H1 (cell line): ENCODE results near the gene AFAP1L1. TPM values are rescaled to one million over a fixed set of nuclear protein-coding genes. Genes with fewer than 3 reads are reported as not detected.

Source experiments
- CTCF ChIA-PET: fragments of 300-600 bp; sonication (Branson Sonifier 250); formaldehyde crosslinking; loops from one replicate; lab custom pipeline; 2021; ENCODE audit not compliant: partially characterized antibody; lab: Charles Lee
- POLR2A ChIA-PET: fragments of 300-600 bp; sonication (Branson Sonifier 250); formaldehyde crosslinking; loops from one replicate; lab custom pipeline; 2021; ENCODE audit warnings: inconsistent platforms; ENCODE audit not compliant: partially characterized antibody; lab: Charles Lee
- DNase-seq, 2 experiments: peaks; one replicate each; pipeline versions ENCODE4 v3.0.0 to v3.0.0-alpha.2; 2010 to 2022; ENCODE audit warnings: low spot score in 2 of 2, low read depth in 1 of 2, mixed read lengths in 1 of 2
- FAIRE-seq: peaks from 2 replicates; lab custom pipeline; 2011; peaks lifted over from hg19 to GRCh38; lab: Jason Lieb, UNC
- H2AFZ ChIP-seq: 2 replicates; pipeline ENCODE4 v1.8.1; 2012; ENCODE audit warnings: low read length, inconsistent platforms
- H2AK5ac ChIP-seq: 2 replicates; pipeline ENCODE4 v1.6.1; 2013; ENCODE audit warnings: low read depth, low read length
- H2BK120ac ChIP-seq: replicated peaks from 2 replicates; pipeline ENCODE3; 2013; ENCODE audit warnings: low read depth, low read length, inconsistent platforms
- H2BK12ac ChIP-seq: 2 replicates; pipeline ENCODE4 v1.6.1; 2013; ENCODE audit warnings: low read depth, low read length
- H2BK15ac ChIP-seq: 2 replicates; pipeline ENCODE4 v1.6.1; 2013; ENCODE audit warnings: low read length
- H2BK20ac ChIP-seq: 2 replicates; pipeline ENCODE4 v1.6.1; 2013; ENCODE audit warnings: low read length
- H2BK5ac ChIP-seq: 2 replicates; pipeline ENCODE4 v1.6.1; 2013; ENCODE audit warnings: low read depth, low read length
- H3K14ac ChIP-seq: 2 replicates; pipeline ENCODE4 v1.6.1; 2013; ENCODE audit warnings: inconsistent platforms; ENCODE audit not compliant: insufficient read length
- H3K18ac ChIP-seq: 2 replicates; pipeline ENCODE4 v1.6.1; 2013; ENCODE audit warnings: low read length; ENCODE audit errors: extremely low read depth
- H3K23ac ChIP-seq: 2 replicates; pipeline ENCODE4 v1.6.1; 2013; ENCODE audit warnings: inconsistent platforms; ENCODE audit not compliant: insufficient read length
- H3K23me2 ChIP-seq: 2 replicates; pipeline ENCODE4 v1.6.1; 2013; ENCODE audit warnings: low read depth, low read length
- H3K27ac ChIP-seq: 2 replicates; pipeline ENCODE4 v1.6.1; 2011; ENCODE audit warnings: low read depth, low read length, inconsistent platforms
- H3K27me3 ChIP-seq, 4 experiments: replicated peaks in 1 of 4; 1 replicate in 1 of 4; 2 replicates in 3 of 4; pipeline versions ENCODE4 v1.6.1 to v1.8.1; 2011 to 2013; ENCODE audit warnings: low read length in 3 of 4, mild to moderate bottlenecking in 3 of 4, inconsistent platforms in 2 of 4, mixed read lengths in 2 of 4, moderate library complexity in 1 of 4; ENCODE audit not compliant: control insufficient read depth in 3 of 4, insufficient read depth in 3 of 4; ENCODE audit errors: extremely low read depth in 1 of 4
- H3K36me3 ChIP-seq, 4 experiments: 2 replicates each; pipeline versions ENCODE4 v1.6.1 to v1.8.1; 2011 to 2013; ENCODE audit warnings: mild to moderate bottlenecking in 4 of 4, low read length in 3 of 4, moderate library complexity in 2 of 4, control low read depth in 1 of 4, inconsistent platforms in 1 of 4; ENCODE audit not compliant: insufficient read depth in 4 of 4, control insufficient read depth in 2 of 4
- H3K4ac ChIP-seq: replicated peaks from 2 replicates; pipeline ENCODE3; 2013; ENCODE audit warnings: low read length, low read depth, mixed read lengths, inconsistent platforms; ENCODE audit not compliant: insufficient read length
- H3K4me1 ChIP-seq, 4 experiments: replicated peaks in 1 of 4; 1 replicate in 1 of 4; 2 replicates in 3 of 4; pipeline versions ENCODE4 v1.6.1 to v1.8.1; 2011 to 2013; ENCODE audit warnings: low read length in 3 of 4, inconsistent platforms in 2 of 4, mixed read lengths in 1 of 4; ENCODE audit not compliant: insufficient read depth in 4 of 4, control insufficient read depth in 3 of 4
- H3K4me2 ChIP-seq, 2 experiments: 2 replicates each; pipeline versions ENCODE4 v1.6.1 to v1.8.1; 2011 to 2013; ENCODE audit warnings: low read depth in 2 of 2, low read length in 2 of 2, control low read depth in 1 of 2, inconsistent platforms in 1 of 2, mild to moderate bottlenecking in 1 of 2; ENCODE audit not compliant: insufficient read depth in 1 of 2
- H3K4me3 ChIP-seq, 4 experiments: fragments of 200-600, 300-600 bp in 1 of 4; sonication (generic), shearing (Covaris generic), sonication (Bioruptor Twin) in 1 of 4; 2 replicates each; pipeline versions ENCODE4 v1.5.1 to v1.8.1; 2011 to 2016; ENCODE audit warnings: low read length in 4 of 4, low read depth in 3 of 4, control low read depth in 2 of 4, inconsistent platforms in 2 of 4, mild to moderate bottlenecking in 2 of 4, mixed read lengths in 1 of 4, moderate library complexity in 1 of 4; ENCODE audit not compliant: insufficient read depth in 2 of 4; ENCODE audit errors: extremely low read depth in 1 of 4
- H3K56ac ChIP-seq: replicated peaks from 2 replicates; pipeline ENCODE3; 2013; ENCODE audit warnings: low read depth, mild to moderate bottlenecking, mixed read lengths, low read length, inconsistent platforms; ENCODE audit not compliant: insufficient read length
- H3K79me1 ChIP-seq: 2 replicates; pipeline ENCODE4 v1.6.1; 2013; ENCODE audit warnings: low read depth, low read length, control low read depth
- H3K79me2 ChIP-seq, 2 experiments: 2 replicates each; pipeline versions ENCODE4 v1.6.1 to v1.8.1; 2012 to 2013; ENCODE audit warnings: low read length in 2 of 2, mild to moderate bottlenecking in 2 of 2, inconsistent platforms in 1 of 2; ENCODE audit not compliant: insufficient read depth in 2 of 2, control insufficient read depth in 1 of 2
- H3K9ac ChIP-seq, 4 experiments: replicated peaks in 1 of 4; 1 replicate in 1 of 4; 2 replicates in 3 of 4; pipeline versions ENCODE4 v1.6.1 to v1.8.1; 2011 to 2013; ENCODE audit warnings: low read depth in 3 of 4, low read length in 3 of 4, control low read depth in 2 of 4, mild to moderate bottlenecking in 2 of 4, moderate library complexity in 2 of 4, inconsistent platforms in 1 of 4; ENCODE audit errors: extremely low read depth in 1 of 4
- H3K9me3 ChIP-seq, 2 experiments: 2 replicates each; pipeline versions ENCODE4 v1.6.1 to v1.8.1; 2012 to 2013; ENCODE audit warnings: mild to moderate bottlenecking in 2 of 2, moderate library complexity in 2 of 2, control low read depth in 1 of 2, inconsistent platforms in 1 of 2, low read depth in 1 of 2, low read length in 1 of 2, mixed read lengths in 1 of 2; ENCODE audit not compliant: insufficient read depth in 2 of 2
- H4K20me1 ChIP-seq, 2 experiments: replicated peaks in 1 of 2; 2 replicates each; pipeline versions ENCODE3 to v1.8.1; 2011 to 2013; ENCODE audit warnings: inconsistent platforms in 2 of 2, low read length in 2 of 2, mild to moderate bottlenecking in 1 of 2; ENCODE audit not compliant: insufficient read depth in 2 of 2, control insufficient read depth in 1 of 2
- H4K5ac ChIP-seq: 2 replicates; pipeline ENCODE4 v1.6.1; 2013; ENCODE audit warnings: low read length, low read depth, mixed read lengths, inconsistent platforms; ENCODE audit not compliant: insufficient read length
- H4K8ac ChIP-seq: 2 replicates; pipeline ENCODE4 v1.8.0; 2013; ENCODE audit warnings: mild to moderate bottlenecking, moderate library complexity, low read length, inconsistent platforms; ENCODE audit not compliant: insufficient read depth; ENCODE audit errors: extremely low read depth
- H4K91ac ChIP-seq: replicated peaks from 2 replicates; pipeline ENCODE3; 2013; ENCODE audit warnings: low read length, mixed read lengths, inconsistent platforms; ENCODE audit not compliant: insufficient read length
- CREB1 ChIP-seq: IDR thresholded peaks from 2 replicates; pipeline ENCODE4 v1.6.1; 2012; ENCODE audit warnings: inconsistent platforms
- JUN ChIP-seq: IDR thresholded peaks from 2 replicates; pipeline ENCODE4 v1.6.1; 2011; ENCODE audit warnings: low read depth, mild to moderate bottlenecking, improper control_type of control experiment, low read length
- MAX ChIP-seq: IDR thresholded peaks from 2 replicates; pipeline ENCODE4 v1.6.1; 2012; ENCODE audit warnings: inconsistent platforms
- RFX5 ChIP-seq: IDR thresholded peaks from 2 replicates; pipeline ENCODE4 v1.6.1; 2011; ENCODE audit warnings: low read depth, low read length, improper control_type of control experiment, borderline replicate concordance
- TEAD4 ChIP-seq: IDR thresholded peaks from 2 replicates; pipeline ENCODE4 v1.6.1; 2012; ENCODE audit warnings: low read depth, low read length, inconsistent platforms, mixed read lengths
- WGBS, 2 experiments: shearing (Covaris generic) in 1 of 2; methylation state at CpG; one replicate each; pipeline versions ENCODE4 v1.1.6 to v1.1.7; 2013 to 2015; ENCODE audit warnings: low lambda C conversion rate in 2 of 2, mixed read lengths in 2 of 2, inconsistent platforms in 1 of 2, low coverage in 1 of 2, missing lambda C conversion rate in 1 of 2; ENCODE audit not compliant: insufficient replicate concordance in 2 of 2, insufficient coverage in 1 of 2, insufficient read length in 1 of 2; ENCODE audit errors: extremely low coverage in 1 of 2, missing lambda C conversion rate in 1 of 2; 5-methylcytosine and 5-hydroxymethylcytosine counted together
- polyA plus RNA-seq, 7 experiments: library from polyadenylated mRNA; depleted of rRNA in 3 of 7; stranded (reverse) in 5 of 7; unstranded in 2 of 7; fragments of >200 nt in 5 of 7; fragments of 200-250 nt in 2 of 7; gene quantifications; 1 replicate in 5 of 7; 2 replicates in 1 of 7; 4 replicates in 1 of 7; pipeline versions ENCODE4 v1.2.1 to v1.2.3, GENCODE V29; 2011 to 2013; ENCODE audit warnings: missing spikeins in 2 of 7, mixed read lengths in 2 of 7
- total RNA-seq: library from RNA; stranded (reverse); fragmentation: NEBNext Ultra II Directional; extraction: Animal tissue kit (Norgen Biotek cat#: 25700); gene quantifications from 2 replicates; pipeline ENCODE4 v1.2.1, GENCODE V29; 2021

The AFAP1L1 gene
- total and polyA plus RNA-seq, 2 of the 8 experiments (the other 6 are each of a cell fraction or from before 2014, with no cell fraction given): 0.79 to 4.7 TPM

GRCh38 chr5:149284501-149284900 is 12.8 kb downstream of the AFAP1L1 start:
- H2AK5ac ChIP-seq: no peak overlapping the region
- no peak for FAIRE-seq

More at GRCh38 chr5:149284501-149284900, 12.8 kb downstream of the AFAP1L1 start:
- H2BK5ac ChIP-seq: no peak overlapping the region
- no peak overlapping the region for H3K4me2 ChIP-seq
- no peak overlapping the region for H2BK15ac ChIP-seq
- H4K8ac ChIP-seq: no peak overlapping the region
- H4K91ac ChIP-seq: no peak overlapping the region
- no peak overlapping the region for H2BK12ac ChIP-seq
- H3K9me3 ChIP-seq: no peaks in the 10 kb centered on the region
- no peak overlapping the region for H2BK20ac ChIP-seq
- H3K23me2 ChIP-seq: no peaks in the 10 kb centered on the region
- POLR2A ChIA-PET: interaction anchor here (0.8 to 1.5 kb wide), 2 partner anchors 8 to 87 kb away, joined by 3 read pairs; no protein-coding TSS in a partner anchor
- H3K9ac ChIP-seq: no peak overlapping the region
- no peak overlapping the region for H4K5ac ChIP-seq
- H3K79me1 ChIP-seq: no peaks in the 10 kb centered on the region
- WGBS, 2 experiments: 72% methylated on average over 5 of the region's 5 CpGs; no CpG with 5 or more reads in 1 of the 2 experiments
- H3K79me2 ChIP-seq: no peaks in the 10 kb centered on the region
- H3K4ac ChIP-seq: no peak overlapping the region
- no peak for TF ChIP-seq MAX
- TF ChIP-seq TEAD4: no peak
- TF ChIP-seq JUN: no peak
- TF ChIP-seq RFX5: no peak
- TF ChIP-seq CREB1: no peak
- H3K23ac ChIP-seq: no peak overlapping the region
- H3K56ac ChIP-seq: no peak overlapping the region
- H3K36me3 ChIP-seq: no peaks in the 10 kb centered on the region
- H3K4me3 ChIP-seq: no peak overlapping the region
- no peaks in the 10 kb centered on the region for H3K4me1 ChIP-seq
- DNase-seq: no peak
- H2BK120ac ChIP-seq: no peak overlapping the region
- no peak overlapping the region for H3K14ac ChIP-seq
- CTCF ChIA-PET: interaction anchor here (2.5 kb wide), 1 partner anchor 8 kb away, joined by 7 read pairs; no protein-coding TSS in a partner anchor
- H4K20me1 ChIP-seq: no peaks in the 10 kb centered on the region
- H3K18ac ChIP-seq: no peak overlapping the region
- no peaks in the 10 kb centered on the region; a peak in 1 of 7 replicates for H3K27me3 ChIP-seq
- no peak overlapping the region for H2AFZ ChIP-seq
- no peak overlapping the region for H3K27ac ChIP-seq
